Rectal smooth muscle tissue (tissue), 1 donor: Measurements from ENCODE around the gene PPP1R15B.

ENCODE experiments used
- H3K27ac ChIP-seq: one replicate; pipeline ENCODE4 v1.7.0; 2013; ENCODE audit warnings: low read depth, low read length, inconsistent platforms
- H3K27me3 ChIP-seq: one replicate; pipeline ENCODE4 v1.7.0; 2013; ENCODE audit warnings: low read length; ENCODE audit not compliant: control insufficient read depth, insufficient read depth
- H3K36me3 ChIP-seq: one replicate; pipeline ENCODE4 v1.7.0; 2013; ENCODE audit warnings: low read length; ENCODE audit not compliant: control insufficient read depth, insufficient read depth
- H3K4me1 ChIP-seq: one replicate; pipeline ENCODE4 v1.7.0; 2013; ENCODE audit warnings: low read length; ENCODE audit not compliant: control insufficient read depth, insufficient read depth
- H3K4me3 ChIP-seq: one replicate; pipeline ENCODE4 v1.7.0; 2013; ENCODE audit warnings: low read length
- H3K9ac ChIP-seq: one replicate; pipeline ENCODE4 v1.7.0; 2013; ENCODE audit warnings: low read length

The PPP1R15B gene

DNA sequence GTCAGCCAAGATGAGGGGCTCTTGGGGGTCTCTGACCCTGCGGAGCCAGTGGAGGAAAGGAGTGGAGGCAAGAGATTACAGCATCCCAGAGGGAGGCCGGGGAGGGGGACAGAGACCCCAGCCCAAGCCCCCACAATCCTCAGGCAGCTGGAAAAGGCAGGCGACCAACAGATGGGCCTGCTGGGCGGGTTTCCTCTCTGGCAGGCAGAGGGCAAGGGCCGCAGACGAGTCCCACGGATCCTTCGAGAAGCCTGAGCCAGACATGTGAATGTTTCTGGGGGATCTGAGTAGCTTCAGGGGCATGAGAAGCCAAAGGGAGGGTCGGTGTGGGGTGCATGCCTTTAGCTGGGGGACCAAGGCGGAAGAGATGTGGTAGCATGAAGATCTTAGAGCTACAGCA is 49.8 kb downstream of the PPP1R15B start:
- H3K4me1 ChIP-seq, result peaks cover 4% of the 10 kb centered on the region
- H3K9ac ChIP-seq, result no peak overlapping the region
- peaks cover 6% of the 10 kb centered on the region for H3K27me3 ChIP-seq
- H3K4me3 ChIP-seq, result no peak overlapping the region
- H3K36me3 ChIP-seq, result no peaks in the 10 kb centered on the region
- H3K27ac ChIP-seq, result no peak overlapping the region

DNA sequence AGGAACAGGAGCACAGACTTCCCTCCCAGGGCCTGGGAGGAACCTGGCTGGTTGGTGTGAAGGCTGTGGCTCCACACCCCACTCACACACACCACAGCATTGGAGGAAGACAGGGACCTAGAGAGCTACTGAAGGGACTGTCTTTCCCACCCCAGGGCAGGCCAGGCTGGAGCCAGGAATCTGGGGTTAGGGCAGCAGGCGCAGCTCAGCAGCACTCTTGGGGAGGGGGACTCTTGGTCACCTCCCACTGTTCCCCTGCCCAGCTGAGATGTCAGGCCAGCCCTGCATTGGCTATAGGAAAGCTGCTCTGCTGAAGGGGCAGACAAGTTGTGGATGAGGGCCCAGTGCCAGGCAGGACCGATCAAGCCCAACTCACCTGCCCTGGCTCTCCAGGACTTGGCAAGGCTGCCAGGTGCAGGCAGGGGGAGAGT is 50.3 kb downstream of the PPP1R15B start:
- Histone ChIP-seq H3K4me1 (peaks cover 4% of the 10 kb centered on the region), H3K27ac (no peak overlapping the region), H3K9ac (no peak overlapping the region), H3K4me3 (no peak overlapping the region), H3K36me3 (no peaks in the 10 kb centered on the region), H3K27me3 (peaks cover 6% of the 10 kb centered on the region)

DNA sequence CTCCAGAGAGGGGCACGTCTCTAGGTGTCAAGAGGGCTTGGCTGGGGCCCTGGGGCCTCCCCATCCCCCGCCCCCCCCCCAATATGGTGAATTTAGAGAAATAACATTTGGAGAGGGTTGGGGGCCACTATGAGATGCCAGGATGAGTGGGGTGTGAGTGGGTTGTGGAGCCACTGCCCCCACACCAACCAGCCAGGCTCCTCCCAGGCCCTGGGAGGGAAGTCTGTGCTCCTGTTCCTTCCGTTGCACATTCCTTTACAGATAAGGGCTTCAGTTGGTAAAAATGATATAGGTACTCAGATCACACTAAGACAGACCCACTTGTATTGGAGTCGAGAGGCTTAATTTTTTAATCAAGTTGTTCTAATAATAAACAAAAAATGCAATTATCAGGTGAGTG is 51.3 kb downstream of the PPP1R15B start:
- no peak overlapping the region for H3K4me3 ChIP-seq
- no peak overlapping the region for H3K27ac ChIP-seq
- H3K4me1 ChIP-seq, result peaks cover 4% of the 10 kb centered on the region
- no peaks in the 10 kb centered on the region for H3K36me3 ChIP-seq
- H3K27me3 ChIP-seq, result peaks cover 6% of the 10 kb centered on the region
- no peak overlapping the region for H3K9ac ChIP-seq

DNA sequence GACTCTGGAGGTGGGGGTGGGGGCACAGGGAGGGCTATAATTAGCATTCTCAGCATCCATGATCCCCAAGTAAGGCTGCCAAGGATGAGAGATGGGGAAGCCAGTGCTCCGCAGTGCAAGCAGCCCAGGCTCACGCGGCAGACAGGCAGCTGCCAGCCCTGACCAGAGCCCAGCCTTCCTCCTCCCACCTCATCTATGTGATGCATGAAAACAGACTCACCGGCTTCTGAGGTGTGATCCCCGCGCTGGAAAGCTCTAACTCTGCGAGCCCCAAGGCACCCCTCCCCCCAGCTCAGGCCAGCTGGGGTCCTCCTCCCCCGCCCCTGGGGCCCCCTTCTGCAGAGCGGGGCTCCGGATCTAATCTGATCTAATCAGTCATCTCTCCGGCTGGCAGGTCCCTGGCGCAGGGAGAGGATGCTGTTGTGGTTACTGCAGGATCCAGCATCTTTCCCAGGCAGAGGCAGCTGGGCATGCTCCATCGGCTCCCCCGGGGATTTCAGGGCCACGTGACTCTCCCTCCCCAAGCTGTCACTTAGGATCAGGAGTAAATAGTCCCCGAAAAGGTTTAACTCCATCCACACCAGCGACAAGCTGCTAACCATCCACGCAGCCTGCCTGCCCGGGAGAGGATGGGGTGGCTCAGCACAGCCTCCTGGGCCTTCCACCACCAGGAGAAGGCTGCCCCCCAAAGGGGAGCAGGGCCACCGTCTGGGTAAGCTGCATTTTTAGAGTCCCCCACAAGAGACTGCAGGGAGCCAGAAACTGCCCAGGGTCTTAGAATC is 52.0 kb downstream of the PPP1R15B start, which contains the start of gene PLEKHA6:
Gene PLEKHA6 (minus strand): TSS at position 456 of the 782 bp plus-strand sequence. CDS start 86,202 bp downstream, outside the sequence.
- H3K27ac ChIP-seq, result no peak within 1 kb of the TSS

DNA sequence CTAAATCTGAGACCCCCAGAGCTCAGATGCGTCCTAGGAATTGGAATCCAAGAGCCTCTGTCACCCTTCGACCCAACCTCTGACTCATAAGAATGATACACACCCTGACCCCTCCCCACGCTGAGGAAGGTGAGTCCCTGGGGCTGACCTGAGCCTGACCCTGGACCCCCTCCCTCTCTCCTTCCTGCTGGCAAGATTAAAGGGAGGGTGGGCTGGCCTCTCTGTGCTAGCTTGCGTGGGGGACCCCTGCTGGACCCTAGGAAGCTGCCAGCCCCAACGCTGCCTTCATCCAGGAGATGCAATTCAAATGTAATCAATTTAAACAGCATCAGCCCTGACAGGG is 52.5 kb downstream of the PPP1R15B start:
- Histone ChIP-seq H3K36me3 (no peaks in the 10 kb centered on the region), H3K9ac (no peak overlapping the region), H3K4me3 (no peak overlapping the region), H3K27ac (no peak overlapping the region), H3K27me3 (peaks cover 6% of the 10 kb centered on the region), H3K4me1 (peaks cover 4% of the 10 kb centered on the region)

More for the DNA sequence above, 52.0 kb downstream of the PPP1R15B start, which contains the start of gene PLEKHA6:
- H3K4me1 ChIP-seq, result peaks cover 4% of the 10 kb centered on the region
- H3K27me3 ChIP-seq, result peaks cover 6% of the 10 kb centered on the region
- H3K9ac ChIP-seq, result no peak within 1 kb of the TSS
- H3K36me3 ChIP-seq, result no peaks in the 10 kb centered on the region
- no peak within 1 kb of the TSS for H3K4me3 ChIP-seq

DNA sequence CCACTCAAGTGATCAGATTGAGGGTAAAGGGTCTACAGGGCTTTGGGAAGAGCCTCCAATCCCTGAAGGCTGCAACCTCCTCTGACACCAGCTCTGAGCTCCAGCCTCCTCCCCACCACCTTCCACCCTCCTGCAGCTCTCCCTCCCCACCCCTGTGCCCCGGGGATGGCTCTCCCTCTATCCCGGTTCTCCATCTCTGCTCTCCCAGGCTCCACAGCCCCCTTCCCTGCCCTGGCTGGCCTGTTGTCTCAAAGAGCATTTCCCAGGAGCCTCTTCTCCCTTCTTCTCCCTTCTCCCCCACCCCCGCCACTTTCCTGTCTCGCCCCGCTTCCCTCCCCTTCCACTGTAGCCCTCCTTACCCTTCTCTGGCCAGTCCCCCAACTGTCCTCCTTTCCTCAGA is 53.0 kb downstream of the PPP1R15B start:
- Histone ChIP-seq H3K4me1 (peaks cover 4% of the 10 kb centered on the region), H3K4me3 (no peak overlapping the region), H3K27ac (no peak overlapping the region), H3K27me3 (peaks cover 6% of the 10 kb centered on the region), H3K9ac (no peak overlapping the region), H3K36me3 (no peaks in the 10 kb centered on the region)

DNA sequence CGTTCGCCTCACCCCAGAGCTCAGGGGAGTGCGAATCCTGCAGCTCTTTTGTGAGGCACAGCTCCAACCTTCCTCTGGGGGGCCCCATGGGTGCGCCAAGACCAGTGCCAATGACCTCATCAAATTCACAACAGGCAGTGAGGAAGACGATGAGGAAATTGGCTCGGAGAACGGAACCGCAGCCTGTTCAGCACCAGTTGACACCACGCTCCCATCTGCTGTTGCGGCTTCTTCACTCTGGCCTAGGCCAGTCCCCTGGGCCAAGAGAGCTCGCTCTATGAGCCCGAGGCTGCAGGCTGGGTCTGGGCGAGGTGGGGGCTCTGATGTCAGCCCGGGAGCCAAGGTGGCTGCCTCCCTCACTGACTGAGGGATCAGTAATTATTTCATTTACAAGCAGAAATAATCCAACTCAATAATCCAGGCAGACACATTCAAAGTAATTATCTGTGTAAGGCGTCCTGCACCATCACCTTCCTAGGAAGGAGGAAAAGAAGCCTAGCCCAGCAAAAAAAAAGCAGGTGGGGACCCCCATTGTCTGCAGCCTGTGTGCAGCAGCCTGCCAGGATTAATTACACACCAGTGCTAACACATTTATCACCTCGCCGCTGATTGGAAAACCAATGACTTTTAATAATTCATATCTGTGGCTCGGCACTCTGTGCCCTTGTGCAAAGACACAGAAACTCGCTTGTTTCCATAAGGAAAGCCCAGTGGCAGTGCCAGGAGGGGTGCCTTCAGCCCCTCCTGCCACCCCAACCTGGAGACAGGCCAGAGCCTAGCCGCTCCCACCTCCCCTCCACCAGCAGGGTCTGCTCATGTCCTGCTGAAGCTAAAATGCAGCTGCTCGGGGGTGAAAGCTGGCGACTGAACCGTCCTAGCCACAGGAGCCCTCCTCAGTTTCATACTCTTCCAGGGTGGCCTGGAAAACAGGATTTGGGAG is 53.8 kb downstream of the PPP1R15B start:
- H3K4me1 ChIP-seq, result no peaks in the 10 kb centered on the region
- H3K4me3 ChIP-seq, result no peak overlapping the region
- H3K27me3 ChIP-seq, result peaks cover 6% of the 10 kb centered on the region
- no peak overlapping the region for H3K27ac ChIP-seq
- H3K9ac ChIP-seq, result no peak overlapping the region
- no peaks in the 10 kb centered on the region for H3K36me3 ChIP-seq

DNA sequence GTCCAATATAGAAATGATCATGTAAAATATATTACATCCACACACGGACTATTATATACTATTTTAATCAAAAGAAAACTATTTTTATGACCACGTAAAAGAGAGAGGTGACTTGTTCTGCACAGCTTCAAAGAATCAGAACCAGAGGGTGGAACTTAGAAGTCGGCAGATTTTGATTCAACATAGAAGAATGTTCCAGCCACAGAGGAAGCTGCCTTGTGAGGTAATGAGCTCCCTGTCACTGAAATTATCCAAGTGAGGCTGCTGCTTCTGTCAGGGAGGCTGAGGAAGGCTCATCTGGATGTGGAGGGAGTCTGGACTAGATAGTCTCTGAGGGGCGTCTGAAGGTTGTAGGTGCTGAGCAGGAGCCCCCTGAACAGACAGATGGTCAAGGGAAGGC is 54.6 kb downstream of the PPP1R15B start:
- peaks cover 3% of the 10 kb centered on the region for H3K27me3 ChIP-seq
- H3K9ac ChIP-seq, result no peak overlapping the region
- H3K4me1 ChIP-seq, result no peaks in the 10 kb centered on the region
- H3K4me3 ChIP-seq, result no peak overlapping the region
- H3K36me3 ChIP-seq, result no peaks in the 10 kb centered on the region
- H3K27ac ChIP-seq, result no peak overlapping the region

DNA sequence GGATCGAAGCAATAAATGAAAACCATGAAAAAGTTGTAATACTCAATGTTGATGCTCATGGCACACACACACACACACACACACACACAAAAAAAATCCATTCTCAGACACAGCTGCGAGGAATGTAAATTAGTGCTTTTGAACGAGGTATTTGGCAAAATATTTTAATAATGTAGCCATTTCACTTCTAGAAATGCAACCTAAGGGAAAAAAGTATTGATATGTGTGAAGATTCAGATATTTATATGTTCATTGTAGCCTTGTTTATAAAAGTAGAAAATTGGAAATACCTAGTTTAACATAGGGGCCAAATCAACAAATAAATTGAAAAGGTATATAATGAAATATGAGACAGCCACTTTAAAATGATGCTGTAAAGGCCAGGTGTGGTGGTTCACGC is 55.7 kb downstream of the PPP1R15B start:
- no peaks in the 10 kb centered on the region for H3K4me1 ChIP-seq
- no peak overlapping the region for H3K27ac ChIP-seq
- no peak overlapping the region for H3K4me3 ChIP-seq
- H3K27me3 ChIP-seq, result peaks cover 3% of the 10 kb centered on the region
- no peak overlapping the region for H3K9ac ChIP-seq
- H3K36me3 ChIP-seq, result no peaks in the 10 kb centered on the region

DNA sequence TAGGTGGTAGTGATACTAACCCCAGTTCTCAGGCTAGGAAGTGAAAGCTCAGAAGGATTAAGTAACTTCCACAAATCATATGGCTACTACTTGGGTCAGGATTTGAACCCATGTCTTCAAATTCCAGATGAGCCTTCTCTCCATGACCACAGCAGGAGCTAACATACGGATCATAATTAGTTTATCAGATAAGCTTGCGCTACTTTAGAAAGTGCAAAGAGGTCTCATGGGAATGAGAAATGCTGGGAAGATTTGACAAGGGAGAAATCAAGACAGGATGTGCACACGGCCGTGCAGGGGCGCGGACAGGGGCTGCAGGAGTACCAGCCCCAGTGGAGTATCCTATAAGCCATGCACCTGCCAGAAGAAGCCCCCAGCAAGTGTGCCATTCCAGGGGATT is 57.0 kb downstream of the PPP1R15B start:
- Histone ChIP-seq H3K4me1 (no peaks in the 10 kb centered on the region), H3K36me3 (no peaks in the 10 kb centered on the region), H3K27me3 (peaks cover 3% of the 10 kb centered on the region), H3K9ac (no peak overlapping the region), H3K27ac (no peak overlapping the region), H3K4me3 (no peak overlapping the region)
